B cell (primary cell): Measurements from ENCODE around the gene NCK2. TPM values are rescaled to one million over a fixed set of nuclear protein-coding genes. Genes with fewer than 3 reads are reported as not detected.

ENCODE experiments used
- ATAC-seq: fragments of 200-7000 bp; cut with Tn5 transposase; one replicate; pipeline ENCODE4 v1.10.0; 2021; ENCODE audit warnings: low read depth, mild to moderate bottlenecking, moderate number of reproducible peaks, moderate library complexity
- CTCF ChIA-PET: fragments of 350-600 bp; sonication (Branson Sonifier 250); formaldehyde crosslinking; loops from one replicate; lab custom pipeline; 2021; ENCODE audit warnings: antibody characterized with exemption, inconsistent platforms; lab: Charles Lee
- POLR2A ChIA-PET: fragments of 350-600 bp; sonication (Branson Sonifier 250); formaldehyde crosslinking; loops from one replicate; lab custom pipeline; 2021; ENCODE audit warnings: antibody characterized with exemption; lab: Charles Lee
- DNase-seq: peaks from one replicate; pipeline ENCODE4 v3.0.0; 2013
- H2AFZ ChIP-seq: 2 replicates; pipeline ENCODE4 v1.6.1; 2012; ENCODE audit warnings: mild to moderate bottlenecking, low read depth, low read length; ENCODE audit not compliant: insufficient read depth, poor library complexity, severe bottlenecking
- H3K27ac ChIP-seq, 2 donors: 1 replicate in 1 of 2; 2 replicates in 1 of 2; pipeline ENCODE4 v1.5.1; 2012 to 2013; ENCODE audit warnings: low read length in 2 of 2, mild to moderate bottlenecking in 2 of 2, moderate library complexity in 1 of 2
- H3K27me3 ChIP-seq, 4 experiments: fragments of 200-600 bp in 1 of 4; sonication (generic) in 1 of 4; replicated peaks in 1 of 4; 1 replicate in 2 of 4; 2 replicates in 2 of 4; pipeline versions ENCODE4 v1.6.1 to v1.7.0; 2013 to 2016; ENCODE audit warnings: low read length in 3 of 4, mild to moderate bottlenecking in 2 of 4, mixed read lengths in 1 of 4, moderate library complexity in 1 of 4; ENCODE audit not compliant: insufficient read depth in 4 of 4, control insufficient read depth in 3 of 4; ENCODE audit errors: control extremely low read depth in 1 of 4
- H3K36me3 ChIP-seq, 2 experiments: replicated peaks in 1 of 2; 1 replicate in 1 of 2; 2 replicates in 1 of 2; pipeline versions ENCODE4 v1.6.1 to v1.7.1; 2013; ENCODE audit warnings: low read length in 1 of 2; ENCODE audit not compliant: insufficient read depth in 2 of 2, control insufficient read depth in 1 of 2; ENCODE audit errors: control extremely low read depth in 1 of 2, extremely low read depth in 1 of 2
- H3K4me1 ChIP-seq, 2 donors: fragments of 200-600 bp in 1 of 2; sonication (generic) in 1 of 2; 1 replicate in 1 of 2; 2 replicates in 1 of 2; pipeline versions ENCODE4 v1.5.1 to v1.6.1; 2013 to 2017; ENCODE audit warnings: low read length in 2 of 2; ENCODE audit not compliant: control insufficient read depth in 2 of 2, insufficient read depth in 2 of 2
- H3K4me2 ChIP-seq: replicated peaks from 2 replicates; pipeline ENCODE3; 2012; ENCODE audit warnings: mild to moderate bottlenecking, low read depth, low read length; ENCODE audit not compliant: poor library complexity, severe bottlenecking
- H3K4me3 ChIP-seq, 5 experiments: fragments of 200-600 bp in 1 of 5; sonication (generic) in 1 of 5; 1 replicate in 3 of 5; 2 replicates in 2 of 5; pipeline versions ENCODE4 v1.5.1 to v1.7.0; 2011 to 2016; ENCODE audit warnings: low read length in 4 of 5, mild to moderate bottlenecking in 4 of 5, low read depth in 2 of 5, control low read depth in 1 of 5, moderate library complexity in 1 of 5; ENCODE audit not compliant: insufficient read depth in 1 of 5; ENCODE audit errors: control extremely low read depth in 1 of 5, extremely low read depth in 1 of 5
- H3K79me2 ChIP-seq: fragments of 200-600 bp; sonication (generic); one replicate; pipeline ENCODE4 v1.6.0; 2016; ENCODE audit warnings: low read length; ENCODE audit not compliant: control insufficient read depth, insufficient read depth
- H3K9ac ChIP-seq: fragments of 200-600 bp; sonication (generic); 2 replicates; pipeline ENCODE4 v1.6.1; 2017; ENCODE audit warnings: mild to moderate bottlenecking, low read length, moderate library complexity
- H3K9me3 ChIP-seq, 3 donors: one replicate each; pipeline versions ENCODE4 v1.6.1 to v1.7.1; 2013; ENCODE audit warnings: low read length in 2 of 3; ENCODE audit not compliant: control insufficient read depth in 2 of 3, insufficient read depth in 1 of 3; ENCODE audit errors: control extremely low read depth in 1 of 3
- H4K20me1 ChIP-seq: 2 replicates; pipeline ENCODE4 v1.6.0; 2012; ENCODE audit warnings: mild to moderate bottlenecking, low read length; ENCODE audit not compliant: insufficient read depth, control insufficient read depth, poor library complexity, severe bottlenecking
- H3K27ac Mint-ChIP-seq: one replicate; pipeline ENCODE4 v1.8.0; 2021; ENCODE audit warnings: mixed read lengths
- H3K27me3 Mint-ChIP-seq: one replicate; pipeline ENCODE4 v1.8.0; 2021; ENCODE audit warnings: mixed read lengths
- H3K4me1 Mint-ChIP-seq: one replicate; pipeline ENCODE4 v1.8.0; 2021; ENCODE audit warnings: mixed read lengths
- H3K4me3 Mint-ChIP-seq: one replicate; pipeline ENCODE4 v1.8.0; 2021; ENCODE audit warnings: mixed read lengths
- H3K9me3 Mint-ChIP-seq: one replicate; pipeline ENCODE4 v1.8.0; 2022; ENCODE audit warnings: mixed read lengths; ENCODE audit not compliant: insufficient read depth
- EZH2 ChIP-seq: IDR thresholded peaks from 2 replicates; pipeline ENCODE4 v1.6.1; 2012; ENCODE audit warnings: borderline replicate concordance, low read depth, mild to moderate bottlenecking, moderate library complexity, low read length; ENCODE audit not compliant: insufficient read depth, poor library complexity, severe bottlenecking
- WGBS: methylation state at CpG from one replicate; pipeline ENCODE4 v1.1.5; 2013; ENCODE audit warnings: missing lambda C conversion rate; ENCODE audit not compliant: insufficient coverage; 5-methylcytosine and 5-hydroxymethylcytosine counted together
- intact Hi-C: fragments of 100-400 bp; cut with micrococcal nuclease; formaldehyde crosslinking; loops from one replicate; pipeline ENCODE4 v1.10.0; 2022
- polyA plus RNA-seq: library from polyadenylated mRNA; depleted of rRNA; stranded (reverse); fragments of >200 nt; gene quantifications from 2 replicates; pipeline ENCODE4 v1.2.3, GENCODE V29; 2012
- total RNA-seq, 2 donors: library from RNA; stranded (reverse); fragments of 120-200 nt in 1 of 2; gene quantifications; 1 replicate in 1 of 2; 2 replicates in 1 of 2; pipeline versions ENCODE4 v1.2.3 to v1.2.4, GENCODE V29; 2013 to 2022
- TF ChIP-seq, protein P1 (sequence below): fragments of 200-600 bp; IDR thresholded peaks from one replicate; pipeline ENCODE4 v1.8.0; 2022; ENCODE audit warnings: antibody characterized with exemption, mild to moderate bottlenecking

NCK2 gene
- total and polyA plus RNA-seq, 2 donors (not counting 1 experiment from before 2014, with no cell fraction given), result 64.2 to 72.3 TPM

DNA sequence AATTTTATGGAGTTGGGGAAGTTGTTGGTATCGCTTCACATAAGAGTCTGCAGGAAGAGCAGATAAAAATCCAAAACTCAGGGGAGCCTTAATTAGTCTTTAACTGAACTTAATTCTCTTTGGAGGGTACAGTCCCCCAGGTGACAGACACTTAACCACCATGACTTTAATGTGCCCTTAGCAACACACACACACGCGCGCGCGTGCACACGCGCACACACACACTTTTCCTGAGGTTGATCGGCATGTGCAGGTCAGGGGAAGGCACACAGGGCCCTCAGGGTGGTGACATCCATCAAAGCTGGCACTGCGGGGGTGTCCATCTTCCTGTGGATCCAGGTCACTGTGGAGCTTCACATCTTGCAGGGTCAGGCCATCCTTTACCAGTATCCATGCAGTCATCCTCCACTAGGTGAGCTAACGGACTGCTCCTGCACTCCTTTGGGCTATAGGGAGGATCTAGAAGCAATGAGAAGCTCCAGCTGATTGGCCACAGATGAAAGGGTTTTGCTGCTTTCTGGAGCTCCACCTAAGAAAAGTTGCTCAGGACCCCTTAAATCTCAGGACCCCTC lies 21.9 kb upstream of the NCK2 start:
- no peak for DNase-seq

GRCh38 chr2:105723431-105723830 lies 21.3 kb upstream of the NCK2 start:
- no peak overlapping the region for H3K27ac Mint-ChIP-seq
- ChIA-PET CTCF (interaction anchor here (1.3 kb wide), 1 partner anchor 8 kb away, joined by 3 read pairs; no protein-coding TSS in a partner anchor), POLR2A (no interaction called here)
- Histone ChIP-seq H3K4me3 (no peak overlapping the region), H3K27me3 (peaks cover 0 to 3% (median 0%) of the 10 kb centered on the region in 4 experiments), H3K9me3 (peaks cover 0 to 16% (median 7%) of the 10 kb centered on the region in 3 donors), H3K4me1 (peaks cover 0 to 5% of the 10 kb centered on the region in 2 donors), H2AFZ (no peak overlapping the region), H4K20me1 (no peaks in the 10 kb centered on the region), H3K4me2 (no peak overlapping the region), H3K79me2 (no peaks in the 10 kb centered on the region), H3K9ac (no peak overlapping the region), H3K36me3 (no peaks in the 10 kb centered on the region), H3K27ac (no peak overlapping the region)
- no peak for ATAC-seq
- no peak for TF ChIP-seq EZH2
- TF ChIP-seq, protein P1, sequence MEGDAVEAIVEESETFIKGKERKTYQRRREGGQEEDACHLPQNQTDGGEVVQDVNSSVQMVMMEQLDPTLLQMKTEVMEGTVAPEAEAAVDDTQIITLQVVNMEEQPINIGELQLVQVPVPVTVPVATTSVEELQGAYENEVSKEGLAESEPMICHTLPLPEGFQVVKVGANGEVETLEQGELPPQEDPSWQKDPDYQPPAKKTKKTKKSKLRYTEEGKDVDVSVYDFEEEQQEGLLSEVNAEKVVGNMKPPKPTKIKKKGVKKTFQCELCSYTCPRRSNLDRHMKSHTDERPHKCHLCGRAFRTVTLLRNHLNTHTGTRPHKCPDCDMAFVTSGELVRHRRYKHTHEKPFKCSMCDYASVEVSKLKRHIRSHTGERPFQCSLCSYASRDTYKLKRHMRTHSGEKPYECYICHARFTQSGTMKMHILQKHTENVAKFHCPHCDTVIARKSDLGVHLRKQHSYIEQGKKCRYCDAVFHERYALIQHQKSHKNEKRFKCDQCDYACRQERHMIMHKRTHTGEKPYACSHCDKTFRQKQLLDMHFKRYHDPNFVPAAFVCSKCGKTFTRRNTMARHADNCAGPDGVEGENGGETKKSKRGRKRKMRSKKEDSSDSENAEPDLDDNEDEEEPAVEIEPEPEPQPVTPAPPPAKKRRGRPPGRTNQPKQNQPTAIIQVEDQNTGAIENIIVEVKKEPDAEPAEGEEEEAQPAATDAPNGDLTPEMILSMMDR, result no peak
- peaks cover 2% of the 10 kb centered on the region for H3K9me3 Mint-ChIP-seq
- 76% methylated on average over 2 of the region's 3 CpGs for WGBS
- peaks cover 3% of the 10 kb centered on the region for H3K4me1 Mint-ChIP-seq
- H3K27me3 Mint-ChIP-seq, result peaks cover under 1% of the 10 kb centered on the region
- H3K4me3 Mint-ChIP-seq, result no peak overlapping the region
- DNase-seq, result no peak
- intact Hi-C loops, result no loop called here

More for the DNA sequence above, 21.9 kb upstream of the NCK2 start:
- Histone ChIP-seq H3K4me2 (no peak overlapping the region), H3K9me3 (peaks cover 0 to 10% (median 7%) of the 10 kb centered on the region in 3 donors), H3K4me3 (no peak overlapping the region), H3K4me1 (peaks cover 0 to 5% of the 10 kb centered on the region in 2 donors), H3K79me2 (no peaks in the 10 kb centered on the region), H3K27me3 (peaks cover 0 to 3% (median 0%) of the 10 kb centered on the region in 4 experiments), H3K27ac (no peak overlapping the region), H2AFZ (no peak overlapping the region), H3K36me3 (no peaks in the 10 kb centered on the region), H3K9ac (no peak overlapping the region), H4K20me1 (no peaks in the 10 kb centered on the region)
- CTCF ChIA-PET, result interaction anchor here (1.3 kb wide), 1 partner anchor 8 kb away, joined by 3 read pairs; no protein-coding TSS in a partner anchor
- Mint-ChIP-seq H3K9me3 (peaks cover 2% of the 10 kb centered on the region), H3K27me3 (peaks cover 4% of the 10 kb centered on the region), H3K4me3 (no peak overlapping the region), H3K27ac (no peak overlapping the region), H3K4me1 (peaks cover 3% of the 10 kb centered on the region)
- 88% methylated on average over 9 of the region's 11 CpGs for WGBS
- no peak for ATAC-seq
- POLR2A ChIA-PET, result no interaction called here
- TF ChIP-seq, protein P1, result no peak
- intact Hi-C loops, result no loop called here
